OCI-LY7 (cell line): ENCODE data around the gene PLXNB2. TPM values are rescaled to one million over a fixed set of nuclear protein-coding genes. Genes with fewer than 3 reads are reported as not detected.
A peak's percentile ranks its signal among the peaks of the same experiment; 100 is the strongest.

Experiments
- BruUV-seq: library from RNA; stranded (reverse); fragments of 400-500 nt; replicated peaks from 2 replicates; lab custom pipeline; 2021; lab: Mats Ljungman, UMichigan
- CTCF ChIA-PET: fragments of 300-600 bp; sonication (Branson Sonifier 250); formaldehyde crosslinking; loops from one replicate; lab custom pipeline; 2022; ENCODE audit warnings: antibody characterized with exemption; ENCODE audit not compliant: unreplicated experiment; lab: Charles Lee
- POLR2A ChIA-PET: fragments of 300-600 bp; sonication (Branson Sonifier 250); formaldehyde crosslinking; loops from one replicate; lab custom pipeline; 2022; ENCODE audit warnings: antibody characterized with exemption; lab: Charles Lee
- DNase-seq: peaks from one replicate; pipeline ENCODE4 v3.0.0-alpha.2; 2015; ENCODE audit warnings: low spot score
- H2AFZ ChIP-seq: fragments of 200-600 bp; sonication (generic), shearing (Covaris generic); 2 replicates; pipeline ENCODE4 v1.6.1; 2014; ENCODE audit warnings: mild to moderate bottlenecking, antibody characterized with exemption, low read length, moderate library complexity
- H3K27ac ChIP-seq: fragments of 200-600 bp; sonication (generic); 2 replicates; pipeline ENCODE4 v1.5.1; 2014; ENCODE audit warnings: mixed run types, low read depth, mild to moderate bottlenecking, moderate library complexity, low read length, inconsistent platforms; ENCODE audit not compliant: poor library complexity, severe bottlenecking
- H3K36me3 ChIP-seq: fragments of 200-600 bp; sonication (generic); 2 replicates; pipeline ENCODE4 v1.6.1; 2014; ENCODE audit warnings: mild to moderate bottlenecking, antibody characterized with exemption, low read length, moderate library complexity, mixed read lengths; ENCODE audit not compliant: insufficient read depth
- H3K4me1 ChIP-seq: fragments of 200-600 bp; sonication (generic); 2 replicates; pipeline ENCODE4 v1.5.1; 2014; ENCODE audit warnings: mild to moderate bottlenecking, low read length; ENCODE audit not compliant: insufficient read depth, poor library complexity, severe bottlenecking
- H3K4me2 ChIP-seq: fragments of 200-600 bp; sonication (generic); 2 replicates; pipeline ENCODE4 v1.6.1; 2014; ENCODE audit warnings: mild to moderate bottlenecking, low read length
- H3K4me3 ChIP-seq: fragments of 200-600 bp; sonication (generic); 2 replicates; pipeline ENCODE4 v1.5.1; 2014; ENCODE audit warnings: mild to moderate bottlenecking, low read depth, low read length; ENCODE audit not compliant: poor library complexity, severe bottlenecking
- H3K79me2 ChIP-seq: fragments of 200-600 bp; sonication (generic); 2 replicates; pipeline ENCODE4 v1.6.1; 2016; ENCODE audit warnings: low read depth, mild to moderate bottlenecking, low read length, moderate library complexity, mixed read lengths; ENCODE audit not compliant: insufficient read depth
- H3K9me2 ChIP-seq: fragments of 200-600 bp; sonication (generic); 2 replicates; pipeline ENCODE4 v1.6.1; 2016; ENCODE audit warnings: mild to moderate bottlenecking, low read length, mixed read lengths; ENCODE audit not compliant: insufficient read depth
- H3K9me3 ChIP-seq: fragments of 200-600 bp; sonication (generic); 2 replicates; pipeline ENCODE4 v1.6.1; 2014; ENCODE audit warnings: mild to moderate bottlenecking, mixed run types, low read length, mixed read lengths
- H4K20me1 ChIP-seq: fragments of 200-600 bp; sonication (generic); 2 replicates; pipeline ENCODE4 v1.6.1; 2014; ENCODE audit warnings: mild to moderate bottlenecking, antibody characterized with exemption, low read length, moderate library complexity, mixed read lengths; ENCODE audit not compliant: insufficient read depth
- EZH2phosphoT487 ChIP-seq: fragments of 200-600 bp; sonication (generic); IDR thresholded peaks from 2 replicates; pipeline ENCODE4 v1.6.1; 2018; ENCODE audit warnings: low read depth, borderline replicate concordance, mild to moderate bottlenecking, mixed run types, antibody characterized with exemption, low read length, moderate library complexity, mixed read lengths
- intact Hi-C: fragments of 100-400 bp; cut with micrococcal nuclease; formaldehyde crosslinking; loops from one replicate; pipeline ENCODE4 v1.10.0; 2022; ENCODE audit not compliant: unreplicated experiment
- total RNA-seq, 2 experiments: library from RNA; depleted of rRNA in 1 of 2; stranded (reverse); fragments of >200 nt in 1 of 2; shearing (Covaris generic) in 1 of 2; gene quantifications; 2 replicates each; pipeline ENCODE4 v1.2.3, GENCODE V29; 2014 to 2022
- TF ChIP-seq, protein P1 (sequence below): fragments of 200-600 bp; sonication (generic); conservative IDR thresholded peaks from 2 replicates; pipeline ENCODE4 v1.5.1; 2014; ENCODE audit warnings: mild to moderate bottlenecking, antibody characterized with exemption, low read length, moderate library complexity, mixed read lengths

Gene PLXNB2
- total RNA-seq, 2 experiments from 2014 or later: 10.7 to 39.2 TPM

- ChIA-PET CTCF (no interaction called here), POLR2A (no interaction called here)
- no peak for TF ChIP-seq EZH2phosphoT487
- TF ChIP-seq, protein P1, sequence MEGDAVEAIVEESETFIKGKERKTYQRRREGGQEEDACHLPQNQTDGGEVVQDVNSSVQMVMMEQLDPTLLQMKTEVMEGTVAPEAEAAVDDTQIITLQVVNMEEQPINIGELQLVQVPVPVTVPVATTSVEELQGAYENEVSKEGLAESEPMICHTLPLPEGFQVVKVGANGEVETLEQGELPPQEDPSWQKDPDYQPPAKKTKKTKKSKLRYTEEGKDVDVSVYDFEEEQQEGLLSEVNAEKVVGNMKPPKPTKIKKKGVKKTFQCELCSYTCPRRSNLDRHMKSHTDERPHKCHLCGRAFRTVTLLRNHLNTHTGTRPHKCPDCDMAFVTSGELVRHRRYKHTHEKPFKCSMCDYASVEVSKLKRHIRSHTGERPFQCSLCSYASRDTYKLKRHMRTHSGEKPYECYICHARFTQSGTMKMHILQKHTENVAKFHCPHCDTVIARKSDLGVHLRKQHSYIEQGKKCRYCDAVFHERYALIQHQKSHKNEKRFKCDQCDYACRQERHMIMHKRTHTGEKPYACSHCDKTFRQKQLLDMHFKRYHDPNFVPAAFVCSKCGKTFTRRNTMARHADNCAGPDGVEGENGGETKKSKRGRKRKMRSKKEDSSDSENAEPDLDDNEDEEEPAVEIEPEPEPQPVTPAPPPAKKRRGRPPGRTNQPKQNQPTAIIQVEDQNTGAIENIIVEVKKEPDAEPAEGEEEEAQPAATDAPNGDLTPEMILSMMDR: no peak
Observed at GRCh38 chr22:50269573-50269969, 37.9 kb downstream of the PLXNB2 start.

DNA sequence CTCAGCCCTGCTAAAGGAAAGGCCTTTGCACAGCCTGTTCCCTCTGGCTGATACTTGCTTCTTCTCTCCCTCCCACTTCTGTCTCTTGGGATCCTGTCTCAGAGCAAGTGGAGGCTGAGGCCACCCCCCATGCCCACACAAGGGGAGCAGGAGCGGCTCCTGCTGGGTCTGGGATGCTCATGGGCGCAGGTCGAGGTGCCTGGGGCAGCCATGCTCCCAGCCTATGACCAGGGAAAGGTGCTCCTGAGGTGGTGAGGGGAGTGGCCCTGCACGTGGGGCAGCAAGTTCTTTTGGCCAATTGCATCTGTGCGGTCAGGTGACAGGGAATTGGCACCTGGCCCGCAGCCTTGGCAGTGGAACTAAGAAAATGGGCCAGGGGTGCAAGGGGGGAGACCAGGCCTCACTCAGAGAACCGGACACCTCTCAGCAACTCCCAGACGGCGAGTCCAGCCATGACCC lies 38.8 kb downstream of the PLXNB2 start:
- no peak for DNase-seq
- BruUV-seq: no TSS peak
- Histone ChIP-seq H3K4me2 (peak overlapping the region; percentile 94), H2AFZ (no peak overlapping the region), H3K27ac (peak overlapping the region; percentile 44), H3K4me1 (peaks cover 41% of the 10 kb centered on the region), H3K79me2 (no peaks in the 10 kb centered on the region), H4K20me1 (no peaks in the 10 kb centered on the region), H3K4me3 (peak overlapping the region; percentile 73), H3K36me3 (no peaks in the 10 kb centered on the region), H3K9me3 (no peaks in the 10 kb centered on the region), H3K9me2 (no peaks in the 10 kb centered on the region)
- no peak for TF ChIP-seq EZH2phosphoT487
- TF ChIP-seq, protein P1: no peak
- intact Hi-C loops: no loop called here
- CTCF ChIA-PET: no interaction called here
- POLR2A ChIA-PET: interaction anchor here (0.6 kb wide), 1 partner anchor 370 kb away, joined by 3 read pairs; no protein-coding TSS in a partner anchor

More at GRCh38 chr22:50269573-50269969, 37.9 kb downstream of the PLXNB2 start:
- H3K36me3 ChIP-seq: no peaks in the 10 kb centered on the region
- H3K79me2 ChIP-seq: no peaks in the 10 kb centered on the region
- DNase-seq: no peak
- intact Hi-C loops: no loop called here
- H3K4me3 ChIP-seq: peak overlapping the region; percentile 73
- H3K9me3 ChIP-seq: no peaks in the 10 kb centered on the region
- no peaks in the 10 kb centered on the region for H4K20me1 ChIP-seq
- peaks cover 42% of the 10 kb centered on the region for H3K4me1 ChIP-seq
- H3K27ac ChIP-seq: peak overlapping the region; percentile 44
- no TSS peak for BruUV-seq
- H3K4me2 ChIP-seq: peak overlapping the region; percentile 94
- H3K9me2 ChIP-seq: no peaks in the 10 kb centered on the region
- peak overlapping the region; percentile 20; the same call in 1 of the 2 replicates for H2AFZ ChIP-seq

DNA sequence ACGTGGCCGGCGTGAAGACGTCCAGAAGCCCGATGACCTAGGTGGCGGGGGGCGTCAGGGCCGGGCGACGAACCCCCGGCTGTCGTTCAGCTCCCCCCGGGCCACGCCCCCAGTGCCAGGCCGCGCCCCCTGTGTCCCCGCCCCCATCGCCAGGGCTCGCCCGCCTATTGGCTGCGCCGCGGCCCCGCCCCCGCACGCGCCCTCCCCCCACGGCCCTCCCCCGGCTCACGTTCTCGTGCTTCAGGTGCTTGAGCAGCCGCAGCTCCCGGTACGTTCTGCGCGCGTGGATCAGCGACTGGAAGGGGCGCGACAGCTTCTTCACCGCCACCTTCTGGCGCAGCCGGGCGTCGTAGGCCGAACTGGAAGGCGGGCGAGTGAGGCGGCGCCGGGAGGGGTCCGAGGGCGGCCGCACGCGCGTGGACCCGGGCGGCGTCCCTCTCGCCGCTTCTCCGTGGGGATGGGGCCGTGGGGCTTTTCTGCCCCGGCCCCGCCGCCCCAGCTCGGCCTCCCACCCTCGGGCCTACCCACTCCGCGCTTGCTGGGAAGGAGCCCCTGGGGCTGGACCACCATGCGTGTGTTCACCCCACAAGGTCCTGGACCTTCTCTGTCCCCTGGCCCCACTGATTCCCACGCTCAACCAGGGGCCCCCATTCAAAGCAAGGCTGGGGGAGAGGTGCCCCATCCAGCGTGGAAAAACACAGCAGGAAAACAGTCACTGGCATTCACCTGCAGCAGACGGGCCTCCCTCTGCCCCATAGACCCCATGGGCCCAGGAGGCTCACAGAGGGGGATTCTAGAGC lies 39.7 kb downstream of the PLXNB2 start:
- Histone ChIP-seq H3K36me3 (no peaks in the 10 kb centered on the region), H3K79me2 (no peaks in the 10 kb centered on the region), H3K9me3 (no peaks in the 10 kb centered on the region), H2AFZ (no peak overlapping the region), H3K4me3 (peak overlapping the region; percentile 32), H3K27ac (no peak overlapping the region), H3K4me2 (peak overlapping the region; percentile 94), H3K9me2 (no peaks in the 10 kb centered on the region), H3K4me1 (peaks cover 46% of the 10 kb centered on the region), H4K20me1 (no peaks in the 10 kb centered on the region)
- intact Hi-C loops: no loop called here
- TF ChIP-seq, protein P1: peak; percentile 46; the same call in 1 of the 2 replicates
- no peak for TF ChIP-seq EZH2phosphoT487
- CTCF ChIA-PET: no interaction called here
- POLR2A ChIA-PET: interaction anchor here (0.5 to 0.7 kb wide), 2 partner anchors 86 to 251 kb away, joined by 3 to 6 read pairs; no protein-coding TSS in a partner anchor
- DNase-seq: peak; percentile 71
- BruUV-seq: no TSS peak
